Activated T-cell treated with anti-CD3 and anti-CD28 coated beads, Interleukin-2, amount 50 U/mL, for 72 hours (primary cell): Measurements from ENCODE around the gene SFMBT1. TPM values are rescaled to one million over a fixed set of nuclear protein-coding genes. Genes with fewer than 3 reads are reported as not detected.

Experiments
- ATAC-seq, 2 donors: fragments of 150-1000 bp; cut with Tn5 transposase; replicated peaks in 1 of 2; 2 replicates each; pipeline ENCODE4 v1.10.0; 2021; ENCODE audit warnings: moderate library complexity in 2 of 2, mild to moderate bottlenecking in 1 of 2
- DNase-seq, 2 donors: peaks; one replicate each; pipeline ENCODE4 v3.0.0; 2021 to 2022; ENCODE audit warnings: mixed read lengths in 1 of 2
- H3K27ac Mint-ChIP-seq: one replicate; pipeline ENCODE4 v1.8.0; 2022; ENCODE audit warnings: mild to moderate bottlenecking, moderate library complexity, mixed read lengths
- H3K27me3 Mint-ChIP-seq: one replicate; pipeline ENCODE4 v1.8.0; 2022; ENCODE audit warnings: low read depth, mixed read lengths
- H3K36me3 Mint-ChIP-seq, 2 donors: one replicate each; pipeline ENCODE4 v1.8.0; 2022; ENCODE audit warnings: mixed read lengths in 2 of 2, mild to moderate bottlenecking in 1 of 2; ENCODE audit not compliant: insufficient read depth in 2 of 2
- H3K4me1 Mint-ChIP-seq: one replicate; pipeline ENCODE4 v1.8.0; 2022; ENCODE audit warnings: low read depth, mixed read lengths
- H3K4me3 Mint-ChIP-seq, 2 donors: one replicate each; pipeline ENCODE4 v1.8.0; 2022; ENCODE audit warnings: mild to moderate bottlenecking in 2 of 2, mixed read lengths in 2 of 2, moderate library complexity in 2 of 2
- H3K9me3 Mint-ChIP-seq, 2 donors: one replicate each; pipeline ENCODE4 v1.8.0; 2022; ENCODE audit warnings: mixed read lengths in 2 of 2
- total RNA-seq, 2 donors: library from RNA; stranded (reverse); gene quantifications; one replicate each; pipeline ENCODE4 v1.2.3, GENCODE V29; 2022

The SFMBT1 gene
- total RNA-seq, 2 donors from 2014 or later, result 24.9 to 26.3 TPM

- H3K4me1 Mint-ChIP-seq, result peaks cover 54% of the 10 kb centered on the region
- DNase-seq, result no peak
- ATAC-seq, result peak; percentile 39 to 75
Observed at GRCh38 chr3:53023072-53023823, 22.6 kb downstream of the SFMBT1 start.

GRCh38 chr3:53022647-53023046 lies 23.2 kb downstream of the SFMBT1 start:
- peaks cover 57% of the 10 kb centered on the region for H3K4me1 Mint-ChIP-seq
- H3K36me3 Mint-ChIP-seq, result no peaks in the 10 kb centered on the region
- no peak overlapping the region for H3K4me3 Mint-ChIP-seq
- no peaks in the 10 kb centered on the region for H3K9me3 Mint-ChIP-seq
- H3K27ac Mint-ChIP-seq, result peak overlapping the region; percentile 16
- DNase-seq, result no peak
- no peaks in the 10 kb centered on the region for H3K27me3 Mint-ChIP-seq
- ATAC-seq, result no peak

More at GRCh38 chr3:53023072-53023823, 22.6 kb downstream of the SFMBT1 start:
- H3K9me3 Mint-ChIP-seq, result no peaks in the 10 kb centered on the region
- H3K36me3 Mint-ChIP-seq, result no peaks in the 10 kb centered on the region
- H3K27me3 Mint-ChIP-seq, result no peaks in the 10 kb centered on the region
- no peak overlapping the region for H3K4me3 Mint-ChIP-seq
- H3K27ac Mint-ChIP-seq, result peak overlapping the region; percentile 8

- Mint-ChIP-seq H3K9me3 (no peaks in the 10 kb centered on the region), H3K36me3 (no peaks in the 10 kb centered on the region), H3K27me3 (no peaks in the 10 kb centered on the region), H3K4me1 (peaks cover 30% of the 10 kb centered on the region), H3K27ac (no peak overlapping the region), H3K4me3 (no peak overlapping the region)
- ATAC-seq (no peak), DNase-seq (no peak)
Observed at GRCh38 chr3:53016236-53016635, 29.6 kb downstream of the SFMBT1 start.

- Mint-ChIP-seq H3K9me3 (no peaks in the 10 kb centered on the region), H3K4me3 (no peak overlapping the region), H3K27ac (no peak overlapping the region), H3K4me1 (peaks cover 6% of the 10 kb centered on the region), H3K36me3 (no peaks in the 10 kb centered on the region), H3K27me3 (no peaks in the 10 kb centered on the region)
- ATAC-seq, result no peak
- no peak for DNase-seq
Observed at GRCh38 chr3:53011324-53011723, 34.5 kb downstream of the SFMBT1 start.

GRCh38 chr3:53009826-53010539 lies 35.9 kb downstream of the SFMBT1 start:
- no peak for ATAC-seq

GRCh38 chr3:53008932-53009331 lies 36.9 kb downstream of the SFMBT1 start:
- Mint-ChIP-seq H3K27ac (no peak overlapping the region), H3K4me1 (peaks cover 12% of the 10 kb centered on the region)

More at GRCh38 chr3:53009826-53010539, 35.9 kb downstream of the SFMBT1 start:
- DNase-seq, result no peak
- Mint-ChIP-seq H3K27me3 (no peaks in the 10 kb centered on the region), H3K4me1 (peaks cover 6% of the 10 kb centered on the region), H3K27ac (peak overlapping the region; percentile 72), H3K36me3 (no peaks in the 10 kb centered on the region), H3K9me3 (no peaks in the 10 kb centered on the region), H3K4me3 (peak overlapping the region in 1 of 2 donors; percentile 23)

GRCh38 chr3:53005854-53006513 lies 39.9 kb downstream of the SFMBT1 start:
- H3K4me3 Mint-ChIP-seq, result no peak overlapping the region
- H3K9me3 Mint-ChIP-seq, result no peaks in the 10 kb centered on the region
- H3K36me3 Mint-ChIP-seq, result no peaks in the 10 kb centered on the region
- no peak for ATAC-seq
- no peak overlapping the region for H3K27ac Mint-ChIP-seq
- DNase-seq, result no peak
- peaks cover 19% of the 10 kb centered on the region for H3K4me1 Mint-ChIP-seq
- no peaks in the 10 kb centered on the region for H3K27me3 Mint-ChIP-seq

More at GRCh38 chr3:53008932-53009331, 36.9 kb downstream of the SFMBT1 start:
- Mint-ChIP-seq H3K27me3 (no peaks in the 10 kb centered on the region), H3K36me3 (no peaks in the 10 kb centered on the region), H3K9me3 (no peaks in the 10 kb centered on the region), H3K4me3 (no peak overlapping the region)
- DNase-seq (no peak), ATAC-seq (no peak)

GRCh38 chr3:53005338-53005737 lies 40.5 kb downstream of the SFMBT1 start:
- Mint-ChIP-seq H3K4me3 (no peak overlapping the region), H3K9me3 (no peaks in the 10 kb centered on the region), H3K36me3 (no peaks in the 10 kb centered on the region), H3K4me1 (peaks cover 19% of the 10 kb centered on the region), H3K27me3 (no peaks in the 10 kb centered on the region), H3K27ac (no peak overlapping the region)
- ATAC-seq, result no peak
- DNase-seq, result no peak

GRCh38 chr3:53003320-53003719 lies 42.6 kb downstream of the SFMBT1 start:
- no peaks in the 10 kb centered on the region for H3K9me3 Mint-ChIP-seq
- DNase-seq (no peak), ATAC-seq (no peak)
- H3K4me1 Mint-ChIP-seq, result peaks cover 18% of the 10 kb centered on the region
- H3K27ac Mint-ChIP-seq, result no peak overlapping the region
- peaks cover 0 to 2% of the 10 kb centered on the region in 2 donors for H3K36me3 Mint-ChIP-seq
- H3K4me3 Mint-ChIP-seq, result no peak overlapping the region
- H3K27me3 Mint-ChIP-seq, result no peaks in the 10 kb centered on the region

- ATAC-seq (no peak), DNase-seq (no peak)
- Mint-ChIP-seq H3K4me3 (no peak overlapping the region), H3K9me3 (no peaks in the 10 kb centered on the region), H3K27me3 (no peaks in the 10 kb centered on the region), H3K27ac (no peak overlapping the region), H3K36me3 (peaks cover 0 to 3% of the 10 kb centered on the region in 2 donors), H3K4me1 (peaks cover 12% of the 10 kb centered on the region)
Observed at GRCh38 chr3:52998771-52999513, 46.9 kb downstream of the SFMBT1 start.

- peak overlapping the region; percentile 8 for H3K27ac Mint-ChIP-seq
Observed at GRCh38 chr3:52990637-52991036, 55.2 kb downstream of the SFMBT1 start.

GRCh38 chr3:52986938-52987337 lies 58.9 kb downstream of the SFMBT1 start:
- peaks cover 43% of the 10 kb centered on the region for H3K4me1 Mint-ChIP-seq
- no peak overlapping the region for H3K4me3 Mint-ChIP-seq
- no peak for ATAC-seq
- H3K9me3 Mint-ChIP-seq, result no peaks in the 10 kb centered on the region
- H3K36me3 Mint-ChIP-seq, result peaks cover 0 to 1% of the 10 kb centered on the region in 2 donors
- DNase-seq, result no peak
- no peaks in the 10 kb centered on the region for H3K27me3 Mint-ChIP-seq
- no peak overlapping the region for H3K27ac Mint-ChIP-seq

More at GRCh38 chr3:52990637-52991036, 55.2 kb downstream of the SFMBT1 start:
- no peak for DNase-seq
- Mint-ChIP-seq H3K36me3 (no peaks in the 10 kb centered on the region), H3K4me1 (peaks cover 26% of the 10 kb centered on the region), H3K4me3 (no peak overlapping the region), H3K9me3 (no peaks in the 10 kb centered on the region), H3K27me3 (no peaks in the 10 kb centered on the region)
- ATAC-seq, result no peak
